ENCODE data around the gene CIP2A.

CIP2A gene

DNA sequence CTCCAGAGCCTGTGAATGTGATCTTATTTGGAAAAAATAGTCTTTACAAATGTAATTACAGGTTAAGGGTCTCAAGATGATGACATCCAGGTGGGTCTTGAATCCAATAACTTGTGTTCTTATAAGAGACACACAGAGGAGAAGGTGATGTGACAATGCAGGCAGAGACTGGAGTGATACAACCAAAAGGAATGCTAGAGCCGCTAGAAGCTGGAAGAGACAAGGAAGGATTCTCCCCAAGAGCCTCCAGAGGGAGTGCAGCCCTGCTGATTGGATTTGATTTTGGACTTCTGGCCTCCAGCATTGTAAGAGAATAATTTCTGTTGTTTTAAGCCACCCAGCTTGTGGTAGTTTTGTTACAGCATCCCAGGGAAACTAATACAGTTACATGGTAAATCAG, 88.5 kb downstream of the CIP2A start:
- H3K9me3 ChIP-seq = no peaks in the 10 kb centered on the region
- no peaks in the 10 kb centered on the region for H4K20me1 ChIP-seq

More for the DNA sequence above, 88.5 kb downstream of the CIP2A start:
- Histone ChIP-seq H3K4me3 (no peak overlapping the region), H3K9ac (no peak overlapping the region), H3K4me2 (no peak overlapping the region), H3K27me3 (no peaks in the 10 kb centered on the region), H3K4me1 (no peaks in the 10 kb centered on the region), H3K36me3 (no peaks in the 10 kb centered on the region), H3K27ac (no peak overlapping the region)
- TF ChIP-seq Cebpa-rat (IDR thresholded peaks at IDR 0.05) = no peak
